IMR-90 (cell line): ENCODE results near the gene AIRE. TPM values are rescaled to one million over a fixed set of nuclear protein-coding genes. Genes with fewer than 3 reads are reported as not detected.
A peak's percentile ranks its signal among the peaks of the same experiment; 100 is the strongest.

Source experiments
- ATAC-seq: fragments of 200-7000 bp; cut with Tn5 transposase; 2 replicates; pipeline ENCODE4 v1.9.1; 2020; ENCODE audit warnings: low read depth, mild to moderate bottlenecking, moderate library complexity
- BruUV-seq: library from RNA; stranded (reverse); fragments of 400-500 nt; replicated peaks from 2 replicates; lab custom pipeline; 2021; lab: Mats Ljungman, UMichigan
- CTCF ChIA-PET: fragments of 300-600 bp; formaldehyde crosslinking; extraction: SDS; loops from one replicate; lab custom pipeline; 2021; ENCODE audit warnings: antibody characterized with exemption; lab: Yijun Ruan, JAX
- POLR2A ChIA-PET: fragments of 300-600 bp; sonication (Branson Sonifier 250); formaldehyde crosslinking; loops from one replicate; lab custom pipeline; 2022; ENCODE audit warnings: antibody characterized with exemption; ENCODE audit not compliant: unreplicated experiment; lab: Charles Lee
- DNase-seq: peaks from one replicate; pipeline ENCODE4 v3.0.0; 2013
- H2AFZ ChIP-seq: replicated peaks from 2 replicates; pipeline ENCODE3; 2013; ENCODE audit warnings: low read length, mild to moderate bottlenecking; ENCODE audit not compliant: poor library complexity
- H2AK5ac ChIP-seq: 2 replicates; pipeline ENCODE4 v1.6.1; 2013; ENCODE audit warnings: low read depth, low read length, inconsistent platforms
- H2AK9ac ChIP-seq: replicated peaks from 2 replicates; pipeline ENCODE3; 2013; ENCODE audit warnings: mild to moderate bottlenecking, low read depth, low read length, moderate library complexity; ENCODE audit not compliant: poor library complexity
- H2BK120ac ChIP-seq: 2 replicates; pipeline ENCODE4 v1.6.1; 2013; ENCODE audit warnings: low read depth, low read length, inconsistent platforms
- H2BK15ac ChIP-seq: 3 replicates; pipeline ENCODE4 v1.6.1; 2013; ENCODE audit warnings: low read depth, low read length, inconsistent platforms
- H2BK20ac ChIP-seq: 2 replicates; pipeline ENCODE4 v1.6.1; 2013; ENCODE audit warnings: low read depth, mild to moderate bottlenecking, inconsistent platforms, low read length, moderate library complexity
- H2BK5ac ChIP-seq: 2 replicates; pipeline ENCODE4 v1.6.1; 2013; ENCODE audit warnings: mild to moderate bottlenecking, low read depth, low read length, inconsistent platforms; ENCODE audit not compliant: poor library complexity, severe bottlenecking
- H3K14ac ChIP-seq: replicated peaks from 2 replicates; pipeline ENCODE4 v1.6.1; 2013; ENCODE audit warnings: low read depth, low read length, inconsistent platforms
- H3K18ac ChIP-seq: 2 replicates; pipeline ENCODE4 v1.6.1; 2013; ENCODE audit warnings: low read depth, low read length, control low read depth
- H3K23ac ChIP-seq: 2 replicates; pipeline ENCODE4 v1.6.1; 2013; ENCODE audit warnings: low read depth, low read length, inconsistent platforms
- H3K27ac ChIP-seq: 2 replicates; pipeline ENCODE4 v1.5.1; 2013; ENCODE audit warnings: mild to moderate bottlenecking, control low read depth, low read length; ENCODE audit not compliant: insufficient read depth
- H3K27me3 ChIP-seq: 2 replicates; pipeline ENCODE4 v1.6.1; 2013; ENCODE audit warnings: low read length; ENCODE audit not compliant: control insufficient read depth, insufficient read depth
- H3K36me3 ChIP-seq: 2 replicates; pipeline ENCODE4 v1.6.1; 2013; ENCODE audit warnings: low read length, mixed read lengths; ENCODE audit not compliant: control insufficient read depth, insufficient read depth
- H3K4ac ChIP-seq: 2 replicates; pipeline ENCODE4 v1.6.1; 2013; ENCODE audit warnings: low read depth, low read length, inconsistent platforms
- H3K4me1 ChIP-seq: 2 replicates; pipeline ENCODE4 v1.6.1; 2013; ENCODE audit warnings: low read length, mixed read lengths; ENCODE audit not compliant: control insufficient read depth, insufficient read depth
- H3K4me2 ChIP-seq: 2 replicates; pipeline ENCODE4 v1.6.1; 2013; ENCODE audit warnings: low read depth, mild to moderate bottlenecking, control low read depth, low read length, moderate library complexity
- H3K4me3 ChIP-seq: 2 replicates; pipeline ENCODE4 v1.5.1; 2013; ENCODE audit warnings: low read depth, mild to moderate bottlenecking, control low read depth, low read length, moderate library complexity; ENCODE audit not compliant: insufficient read depth
- H3K56ac ChIP-seq: 2 replicates; pipeline ENCODE4 v1.6.1; 2013; ENCODE audit warnings: low read length, inconsistent platforms; ENCODE audit not compliant: insufficient read depth; ENCODE audit errors: extremely low read depth
- H3K79me1 ChIP-seq, 2 experiments: 2 replicates each; pipeline ENCODE4 v1.6.1; 2013; ENCODE audit warnings: low read length in 2 of 2, inconsistent platforms in 1 of 2, low read depth in 1 of 2
- H3K9ac ChIP-seq: 2 replicates; pipeline ENCODE4 v1.6.1; 2013; ENCODE audit warnings: low read depth, low read length, control low read depth
- H3K9me1 ChIP-seq: 2 replicates; pipeline ENCODE4 v1.6.1; 2013; ENCODE audit warnings: low read length, inconsistent platforms; ENCODE audit not compliant: insufficient read depth
- H3K9me3 ChIP-seq: 2 replicates; pipeline ENCODE4 v1.6.1; 2013; ENCODE audit warnings: low read length; ENCODE audit not compliant: control insufficient read depth, insufficient read depth
- H4K20me1 ChIP-seq: 2 replicates; pipeline ENCODE4 v1.6.1; 2013; ENCODE audit warnings: low read length, inconsistent platforms; ENCODE audit not compliant: insufficient read depth
- H4K5ac ChIP-seq: 2 replicates; pipeline ENCODE4 v1.6.1; 2013; ENCODE audit warnings: mild to moderate bottlenecking, low read depth, low read length, control low read depth
- H4K8ac ChIP-seq, 2 experiments: 2 replicates each; pipeline ENCODE4 v1.6.1; 2013; ENCODE audit warnings: low read depth in 2 of 2, low read length in 2 of 2, control low read depth in 1 of 2, inconsistent platforms in 1 of 2
- H4K91ac ChIP-seq: 2 replicates; pipeline ENCODE4 v1.6.1; 2013; ENCODE audit warnings: low read depth, low read length, inconsistent platforms; ENCODE audit not compliant: insufficient read depth
- BHLHE40 ChIP-seq: fragments of 150-350 bp; IDR thresholded peaks from 2 replicates; pipeline ENCODE4 v1.6.1; 2016; ENCODE audit warnings: mild to moderate bottlenecking, low read depth, low read length
- CEBPB ChIP-seq: IDR thresholded peaks from 2 replicates; pipeline ENCODE4 v1.6.1; 2012; ENCODE audit warnings: low read depth, low read length, improper control_type of control experiment
- CHD1 ChIP-seq: IDR thresholded peaks from 2 replicates; pipeline ENCODE4 v1.6.1; 2012; ENCODE audit warnings: low read depth, low read length, improper control_type of control experiment
- FOS ChIP-seq: fragments of 150-350 bp; IDR thresholded peaks from 2 replicates; pipeline ENCODE4 v1.6.1; 2016; ENCODE audit warnings: low read depth, low read length
- MAZ ChIP-seq: IDR thresholded peaks from 2 replicates; pipeline ENCODE4 v1.6.1; 2012; ENCODE audit warnings: low read depth, mild to moderate bottlenecking, low read length, improper control_type of control experiment, moderate library complexity, borderline replicate concordance
- MXI1 ChIP-seq: IDR thresholded peaks from 2 replicates; pipeline ENCODE4 v1.6.1; 2012; ENCODE audit warnings: low read depth, mild to moderate bottlenecking, low read length, moderate library complexity, borderline replicate concordance
- RAD21 ChIP-seq: IDR thresholded peaks from 2 replicates; pipeline ENCODE4 v1.6.1; 2012; ENCODE audit warnings: low read length, improper control_type of control experiment
- RCOR1 ChIP-seq: IDR thresholded peaks from 2 replicates; pipeline ENCODE4 v1.6.1; 2012; ENCODE audit warnings: mild to moderate bottlenecking, low read length, improper control_type of control experiment; ENCODE audit not compliant: insufficient replicate concordance
- RFX5 ChIP-seq: IDR thresholded peaks from 2 replicates; pipeline ENCODE4 v1.8.0; 2012; ENCODE audit warnings: low read depth, mild to moderate bottlenecking, low read length, moderate library complexity
- SMC3 ChIP-seq: fragments of 150-350 bp; IDR thresholded peaks from 2 replicates; pipeline ENCODE4 v1.6.1; 2016; ENCODE audit warnings: low read depth, mild to moderate bottlenecking, antibody characterized with exemption, low read length, moderate library complexity
- WGBS, 2 experiments: methylation state at CpG; one replicate each; pipeline versions ENCODE4 v1.1.5 to v1.1.7; 2013; ENCODE audit warnings: missing lambda C conversion rate in 2 of 2; ENCODE audit not compliant: insufficient read length in 1 of 2; ENCODE audit errors: extremely low coverage in 2 of 2; 5-methylcytosine and 5-hydroxymethylcytosine counted together
- dilution Hi-C: fragments of 300-500 bp; cut with HindIII; formaldehyde crosslinking; loops from one replicate; pipeline ENCODE4 v1.14.3; 2018; ENCODE audit warnings: low sequenced_read_pairs; ENCODE audit not compliant: unreplicated experiment
- in situ Hi-C: fragments of 300-500 bp; cut with MboI; formaldehyde crosslinking; loops from 3 replicates; pipeline ENCODE4 v1.14.3; 2019; ENCODE audit warnings: low sequenced_read_pairs, inconsistent platforms, mixed read lengths
- intact Hi-C: fragments of 100-400 bp; cut with micrococcal nuclease; formaldehyde crosslinking; loops from 2 replicates; pipeline ENCODE4 v1.10.0; 2022
- polyA plus RNA-seq, 3 experiments: library from polyadenylated mRNA; depleted of rRNA; stranded (reverse); fragments of >200 nt; gene quantifications; 2 replicates each; pipeline ENCODE4 v1.2.3, GENCODE V29; 2012; ENCODE audit warnings: low replicate concordance in 1 of 3
- total RNA-seq: library from RNA; depleted of rRNA; stranded (reverse); fragments of >200 nt; gene quantifications from 2 replicates; pipeline ENCODE4 v1.2.3, GENCODE V29; 2012
- TF ChIP-seq, protein P1 (sequence below): fragments of 150-350 bp; IDR thresholded peaks from 2 replicates; pipeline ENCODE4 v1.6.1; 2017; ENCODE audit warnings: mild to moderate bottlenecking, antibody characterized with exemption, low read length, low read depth
- TF ChIP-seq, protein P2 (sequence below): fragments of 150-350 bp; IDR thresholded peaks from 2 replicates; pipeline ENCODE4 v1.6.1; 2016; ENCODE audit warnings: low read depth, mild to moderate bottlenecking, low read length, moderate library complexity, borderline replicate concordance
- TF ChIP-seq, protein P3 (sequence below): conservative IDR thresholded peaks from 2 replicates; pipeline ENCODE4 v1.5.1; 2012; ENCODE audit warnings: mild to moderate bottlenecking, low read depth, low read length, improper control_type of control experiment

The AIRE gene
- total and polyA plus RNA-seq, 2 of the 4 experiments (the other 2 are of a cell fraction): 0.05 TPM; not detected in 1

GRCh38 chr21:44293551-44294231 lies 8.0 kb downstream of the AIRE start:
- no peak overlapping the region for H2AK5ac ChIP-seq
- in situ Hi-C loops: no loop called here
- no peaks in the 10 kb centered on the region for H3K79me1 ChIP-seq
- no peak overlapping the region for H3K23ac ChIP-seq
- no peak overlapping the region for H2BK20ac ChIP-seq
- H3K14ac ChIP-seq: no peak overlapping the region
- no peaks in the 10 kb centered on the region for H3K9me1 ChIP-seq
- intact Hi-C loops: no loop called here
- H4K5ac ChIP-seq: no peak overlapping the region
- no peak overlapping the region for H3K4ac ChIP-seq
- H3K4me1 ChIP-seq: peaks cover 3% of the 10 kb centered on the region; the same call in 1 of the 2 replicates
- ATAC-seq (no peak), DNase-seq (no peak)
- H4K8ac ChIP-seq: no peak overlapping the region
- no peaks in the 10 kb centered on the region for H3K9me3 ChIP-seq
- ChIA-PET POLR2A (no interaction called here), CTCF (no interaction called here)
- peak overlapping the region; percentile 43 for H2AFZ ChIP-seq
- no peaks in the 10 kb centered on the region for H3K36me3 ChIP-seq
- 88% methylated on average over 24 of the region's 33 CpGs; no CpG with 5 or more reads in 1 of the 2 experiments for WGBS, 2 experiments
- H3K18ac ChIP-seq: no peak overlapping the region
- H3K27ac ChIP-seq: no peak overlapping the region
- TF ChIP-seq MAZ: no peak
- no peak for TF ChIP-seq RFX5
- no peak for TF ChIP-seq BHLHE40
- TF ChIP-seq SMC3: no peak
- no peak for TF ChIP-seq RAD21
- no peak for TF ChIP-seq CEBPB
- TF ChIP-seq, protein P1, sequence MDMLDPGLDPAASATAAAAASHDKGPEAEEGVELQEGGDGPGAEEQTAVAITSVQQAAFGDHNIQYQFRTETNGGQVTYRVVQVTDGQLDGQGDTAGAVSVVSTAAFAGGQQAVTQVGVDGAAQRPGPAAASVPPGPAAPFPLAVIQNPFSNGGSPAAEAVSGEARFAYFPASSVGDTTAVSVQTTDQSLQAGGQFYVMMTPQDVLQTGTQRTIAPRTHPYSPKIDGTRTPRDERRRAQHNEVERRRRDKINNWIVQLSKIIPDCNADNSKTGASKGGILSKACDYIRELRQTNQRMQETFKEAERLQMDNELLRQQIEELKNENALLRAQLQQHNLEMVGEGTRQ: no peak
- no peak for TF ChIP-seq FOS
- TF ChIP-seq RCOR1: no peak
- TF ChIP-seq, protein P2, sequence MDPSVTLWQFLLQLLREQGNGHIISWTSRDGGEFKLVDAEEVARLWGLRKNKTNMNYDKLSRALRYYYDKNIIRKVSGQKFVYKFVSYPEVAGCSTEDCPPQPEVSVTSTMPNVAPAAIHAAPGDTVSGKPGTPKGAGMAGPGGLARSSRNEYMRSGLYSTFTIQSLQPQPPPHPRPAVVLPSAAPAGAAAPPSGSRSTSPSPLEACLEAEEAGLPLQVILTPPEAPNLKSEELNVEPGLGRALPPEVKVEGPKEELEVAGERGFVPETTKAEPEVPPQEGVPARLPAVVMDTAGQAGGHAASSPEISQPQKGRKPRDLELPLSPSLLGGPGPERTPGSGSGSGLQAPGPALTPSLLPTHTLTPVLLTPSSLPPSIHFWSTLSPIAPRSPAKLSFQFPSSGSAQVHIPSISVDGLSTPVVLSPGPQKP: no peak
- TF ChIP-seq, protein P3, sequence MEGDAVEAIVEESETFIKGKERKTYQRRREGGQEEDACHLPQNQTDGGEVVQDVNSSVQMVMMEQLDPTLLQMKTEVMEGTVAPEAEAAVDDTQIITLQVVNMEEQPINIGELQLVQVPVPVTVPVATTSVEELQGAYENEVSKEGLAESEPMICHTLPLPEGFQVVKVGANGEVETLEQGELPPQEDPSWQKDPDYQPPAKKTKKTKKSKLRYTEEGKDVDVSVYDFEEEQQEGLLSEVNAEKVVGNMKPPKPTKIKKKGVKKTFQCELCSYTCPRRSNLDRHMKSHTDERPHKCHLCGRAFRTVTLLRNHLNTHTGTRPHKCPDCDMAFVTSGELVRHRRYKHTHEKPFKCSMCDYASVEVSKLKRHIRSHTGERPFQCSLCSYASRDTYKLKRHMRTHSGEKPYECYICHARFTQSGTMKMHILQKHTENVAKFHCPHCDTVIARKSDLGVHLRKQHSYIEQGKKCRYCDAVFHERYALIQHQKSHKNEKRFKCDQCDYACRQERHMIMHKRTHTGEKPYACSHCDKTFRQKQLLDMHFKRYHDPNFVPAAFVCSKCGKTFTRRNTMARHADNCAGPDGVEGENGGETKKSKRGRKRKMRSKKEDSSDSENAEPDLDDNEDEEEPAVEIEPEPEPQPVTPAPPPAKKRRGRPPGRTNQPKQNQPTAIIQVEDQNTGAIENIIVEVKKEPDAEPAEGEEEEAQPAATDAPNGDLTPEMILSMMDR: no peak
- no peak for TF ChIP-seq MXI1
- no peak for TF ChIP-seq CHD1
- no peak overlapping the region for H2BK5ac ChIP-seq
- peak overlapping the region; percentile 50 for H2AK9ac ChIP-seq
- no peak overlapping the region for H3K4me3 ChIP-seq
- no TSS peak for BruUV-seq
- H3K9ac ChIP-seq: no peak overlapping the region
- peaks cover 8% of the 10 kb centered on the region; the same call in 1 of the 2 replicates for H3K27me3 ChIP-seq
- dilution Hi-C loops: no loop called here
- H3K4me2 ChIP-seq: no peak overlapping the region
- H4K20me1 ChIP-seq: no peaks in the 10 kb centered on the region; the same call in 1 of the 2 replicates
- no peak overlapping the region for H3K56ac ChIP-seq
- H4K91ac ChIP-seq: no peak overlapping the region
- H2BK15ac ChIP-seq: no peak overlapping the region
- no peak overlapping the region for H2BK120ac ChIP-seq
